Adrenal gland (tissue), 5 donors: ENCODE results near the gene DPP10.

ENCODE experiments used
- CTCF ChIP-seq, 6 experiments: fragments of 450-650 bp in 4 of 6; fragments of 200-600 bp in 2 of 6; sonication (generic) in 1 of 6; IDR thresholded peaks; 1 replicate in 5 of 6; 2 replicates in 1 of 6; pipeline versions ENCODE4 v1.5.1 to v1.8.0; 2016 to 2021; ENCODE audit warnings: antibody characterized with exemption in 6 of 6, mild to moderate bottlenecking in 2 of 6, moderate library complexity in 1 of 6
- POLR2A ChIP-seq, 2 donors: fragments of 450-650 bp; IDR thresholded peaks; one replicate each; pipeline ENCODE4 v1.6.1; 2017; ENCODE audit warnings: antibody characterized with exemption in 2 of 2, mild to moderate bottlenecking in 2 of 2, moderate library complexity in 1 of 2
- donor health status: DM: no; HTN: no; CAD: no.

- TF ChIP-seq CTCF (IDR thresholded peaks at IDR 0.05) (no peak), POLR2A (IDR thresholded peaks at IDR 0.05) (no peak)
These were observed 486.8 kb downstream of the DPP10 start for GRCh38 chr2:114929225-114929624.
